GM18873 (cell line): ENCODE results near the gene DEFB124.
"Not testable (repeated sequence)": the region's sequence is repeated elsewhere in the genome, so short reads cannot be mapped to it uniquely, and the experiment has no call there.

ENCODE experiments used
- ATAC-seq: cut with Tn5 transposase; IDR thresholded peaks from one replicate; pipeline ENCODE4 v1.9.1; 2021; ENCODE audit warnings: mild to moderate bottlenecking, moderate library complexity, moderate number of reproducible peaks; ENCODE audit not compliant: unreplicated experiment, low FRiP score

The DEFB124 gene

GRCh38 chr20:31430568-31431115 is 44.3 kb downstream of the DEFB124 start:
- no peak for ATAC-seq

- ATAC-seq, result not testable (repeated sequence)
These were observed 47.4 kb downstream of the DEFB124 start for GRCh38 chr20:31427576-31427975.

GRCh38 chr20:31426891-31427551 is 47.9 kb downstream of the DEFB124 start:
- not testable (repeated sequence) for ATAC-seq

- ATAC-seq, result no peak
These were observed 49.1 kb downstream of the DEFB124 start for GRCh38 chr20:31425797-31426196.

- ATAC-seq, result no peak
These were observed 56.6 kb downstream of the DEFB124 start for GRCh38 chr20:31418307-31418706.

- ATAC-seq, result no peak
These were observed 59.3 kb downstream of the DEFB124 start for GRCh38 chr20:31415653-31416052.
